ENCODE measurements around the gene GRM4. TPM values are rescaled to one million over a fixed set of nuclear protein-coding genes. Genes with fewer than 3 reads are reported as not detected.
"Not testable (repeated sequence)": the region's sequence is repeated elsewhere in the genome, so short reads cannot be mapped to it uniquely, and the experiment has no call there.

Gene GRM4
- polyA plus RNA-seq = under 1 TPM in 2 of 4 donors, not detected in 2; 0.07 to 0.09 TPM
- long read RNA-seq, donor 1 = 0 reads
- long read RNA-seq, donor 2 = 0 reads
- long read RNA-seq, donor 3 = 0 reads
- long read RNA-seq, donor 4 = 0 reads
- long read RNA-seq, donor 5 = 0 reads
- long read RNA-seq, donor 6 = 0 reads
- long read RNA-seq, donor 7 = 0 reads
- long read RNA-seq, donor 8 = 0 reads
- long read RNA-seq, donor 9 = 0 reads
- long read RNA-seq, donor 10 = 0 reads

DNA sequence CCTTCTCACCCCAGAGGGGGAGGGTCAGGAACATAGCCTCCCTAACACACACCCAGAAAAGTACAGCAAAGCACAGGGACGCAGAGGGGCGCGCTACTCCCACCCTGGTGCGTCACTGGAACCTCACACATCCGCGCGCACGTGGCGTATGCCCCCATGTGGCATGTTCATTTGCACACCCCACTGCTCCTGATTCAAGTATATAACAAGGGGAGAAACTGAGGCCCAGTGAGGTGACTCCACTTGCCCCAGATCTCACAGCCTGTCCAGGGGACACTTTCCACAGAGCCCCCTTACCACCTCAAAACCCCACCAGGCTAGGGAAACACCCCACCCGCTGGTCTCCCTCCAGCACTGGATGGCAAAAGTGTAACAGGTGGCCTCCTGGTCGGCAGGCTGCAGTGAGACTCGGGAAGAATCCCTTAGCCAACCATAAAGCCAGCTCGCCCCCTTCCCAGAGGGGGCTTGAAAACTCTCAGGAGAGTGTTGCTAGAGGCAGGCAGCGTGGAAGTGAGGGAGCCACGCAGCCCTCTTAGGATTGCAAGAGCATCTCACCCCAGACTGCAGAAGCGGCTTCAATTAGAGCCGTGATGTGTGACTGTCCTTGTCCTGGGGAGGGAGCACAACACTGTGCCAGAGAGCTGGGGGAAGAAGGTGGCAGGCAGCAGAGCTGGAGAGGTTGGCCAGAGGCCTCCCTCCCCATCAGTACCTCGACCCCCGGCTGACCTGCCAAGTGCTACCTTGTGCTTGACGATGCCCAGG is at the start of gene GRM4:
GRM4 (minus strand) TSS at position 67 of the 762 bp plus-strand sequence. CDS start 12,591 bp downstream, outside the sequence.
- WGBS, 3 donors = 27 to 44% (median 32%) methylated on average over 19 to 20 of the region's 20 CpGs
- FAIRE-seq (no peak), DNase-seq (no peak)
- H3K9me3 ChIP-seq (ENCODE audit: control insufficient read depth in 2 of 2, insufficient read depth in 1 of 2, low read depth in 1 of 2, low read length in 1 of 2) = no peaks in the 10 kb centered on the region
- H3K27ac ChIP-seq (ENCODE audit: low read depth in 1 of 3, low read length in 2 of 3) = no peak within 1 kb of the TSS
- H3K4me3 ChIP-seq (ENCODE audit: low read depth in 1 of 3, low read length in 3 of 3) = peak within 1 kb of the TSS in 1 of 3 donors; percentile 41
- no peaks in the 10 kb centered on the region for H3K36me3 ChIP-seq (ENCODE audit: control insufficient read depth in 3 of 3, insufficient read depth in 2 of 3, low read depth in 1 of 3, low read length in 3 of 3)
- peaks cover 12 to 94% (median 37%) of the 10 kb centered on the region in 3 donors for H3K27me3 ChIP-seq (ENCODE audit: control insufficient read depth in 3 of 3, insufficient read depth in 3 of 3, low read length in 3 of 3)
- peaks cover 0 to 11% (median 0%) of the 10 kb centered on the region in 3 donors for H3K4me1 ChIP-seq (ENCODE audit: control insufficient read depth in 3 of 3, insufficient read depth in 2 of 3, low read depth in 1 of 3, low read length in 2 of 3)

DNA sequence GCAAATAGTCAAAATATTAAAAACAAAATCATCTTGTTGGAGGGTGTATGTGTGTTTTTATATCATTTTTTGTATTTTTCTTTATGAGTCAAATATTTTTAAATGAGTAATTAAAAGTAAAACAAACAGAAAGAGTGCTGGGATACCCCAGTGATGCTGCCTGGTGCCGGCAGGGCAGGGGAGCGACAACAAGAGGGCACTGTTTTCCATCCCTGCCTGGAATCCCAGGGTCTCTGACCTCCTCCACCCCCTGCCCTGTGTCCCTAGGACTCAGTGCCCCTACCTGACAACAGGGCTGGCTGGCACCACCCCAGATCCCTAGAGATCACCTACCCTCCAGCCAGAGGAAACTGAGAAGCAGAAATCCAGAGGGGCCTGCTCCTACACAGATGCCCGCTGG is 48.9 kb upstream of the GRM4 start:
- H3K36me3 ChIP-seq (ENCODE audit: control insufficient read depth in 3 of 3, insufficient read depth in 2 of 3, low read depth in 1 of 3, low read length in 3 of 3) = no peaks in the 10 kb centered on the region

DNA sequence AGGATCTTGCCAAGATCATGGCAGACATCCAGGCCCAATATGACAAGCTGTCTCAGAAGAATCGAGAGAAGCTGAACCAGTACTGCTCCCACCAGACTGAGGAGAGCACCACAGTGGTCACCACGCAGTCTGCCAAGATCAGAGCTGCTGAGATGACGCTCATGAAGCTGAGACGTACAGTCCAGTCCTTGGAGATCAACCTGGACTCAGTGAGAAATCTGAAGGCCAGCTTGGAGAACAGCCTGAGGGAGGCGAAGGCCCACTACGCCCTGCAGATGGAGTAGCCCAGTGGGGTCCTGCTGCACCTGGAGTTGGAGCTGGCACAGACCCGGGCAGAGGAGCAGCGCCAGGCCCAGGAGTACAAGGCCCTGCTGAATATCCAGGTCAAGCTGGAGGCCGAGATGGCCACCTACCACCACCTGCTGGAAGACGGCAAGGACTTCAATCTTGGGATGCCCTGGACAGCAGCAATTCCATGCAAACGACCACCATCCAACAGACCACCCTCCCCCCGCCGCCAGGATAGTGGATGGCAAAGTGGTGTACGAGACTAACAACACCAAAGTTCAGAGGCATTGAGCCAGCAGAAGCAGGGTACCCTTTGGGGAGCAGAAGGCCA is 44.7 kb upstream of the GRM4 start:
- Histone ChIP-seq H3K9me3 (ENCODE audit: control insufficient read depth in 2 of 2, insufficient read depth in 1 of 2, low read depth in 1 of 2, low read length in 1 of 2) (no peaks in the 10 kb centered on the region), H3K4me3 (ENCODE audit: low read depth in 1 of 3, low read length in 3 of 3) (no peak overlapping the region), H3K4me1 (ENCODE audit: control insufficient read depth in 3 of 3, insufficient read depth in 2 of 3, low read depth in 1 of 3, low read length in 2 of 3) (no peaks in the 10 kb centered on the region), H3K27me3 (ENCODE audit: control insufficient read depth in 3 of 3, insufficient read depth in 3 of 3, low read length in 3 of 3) (peaks cover 0 to 7% (median 0%) of the 10 kb centered on the region in 3 donors), H3K36me3 (ENCODE audit: control insufficient read depth in 3 of 3, insufficient read depth in 2 of 3, low read depth in 1 of 3, low read length in 3 of 3) (no peaks in the 10 kb centered on the region), H3K27ac (ENCODE audit: low read depth in 1 of 3, low read length in 2 of 3) (no peak overlapping the region)
- DNase-seq (no peak), FAIRE-seq (no peak)
- WGBS, 3 donors = 80 to 86% (median 84%) methylated on average over 13 to 14 of the region's 14 CpGs

More for the DNA sequence above, 48.9 kb upstream of the GRM4 start:
- no peak overlapping the region for H3K27ac ChIP-seq (ENCODE audit: low read depth in 1 of 3, low read length in 2 of 3)
- 82 to 88% (median 84%) methylated on average over 3 of the region's 3 CpGs for WGBS, 3 donors
- no peaks in the 10 kb centered on the region for H3K9me3 ChIP-seq (ENCODE audit: control insufficient read depth in 2 of 2, insufficient read depth in 1 of 2, low read depth in 1 of 2, low read length in 1 of 2)
- DNase-seq (no peak), FAIRE-seq (no peak)
- H3K27me3 ChIP-seq (ENCODE audit: control insufficient read depth in 3 of 3, insufficient read depth in 3 of 3, low read length in 3 of 3) = peaks cover 0 to 9% (median 0%) of the 10 kb centered on the region in 3 donors
- H3K4me1 ChIP-seq (ENCODE audit: control insufficient read depth in 3 of 3, insufficient read depth in 2 of 3, low read depth in 1 of 3, low read length in 2 of 3) = peaks cover 0 to 9% (median 2%) of the 10 kb centered on the region in 3 donors
- H3K4me3 ChIP-seq (ENCODE audit: low read depth in 1 of 3, low read length in 3 of 3) = no peak overlapping the region

DNA sequence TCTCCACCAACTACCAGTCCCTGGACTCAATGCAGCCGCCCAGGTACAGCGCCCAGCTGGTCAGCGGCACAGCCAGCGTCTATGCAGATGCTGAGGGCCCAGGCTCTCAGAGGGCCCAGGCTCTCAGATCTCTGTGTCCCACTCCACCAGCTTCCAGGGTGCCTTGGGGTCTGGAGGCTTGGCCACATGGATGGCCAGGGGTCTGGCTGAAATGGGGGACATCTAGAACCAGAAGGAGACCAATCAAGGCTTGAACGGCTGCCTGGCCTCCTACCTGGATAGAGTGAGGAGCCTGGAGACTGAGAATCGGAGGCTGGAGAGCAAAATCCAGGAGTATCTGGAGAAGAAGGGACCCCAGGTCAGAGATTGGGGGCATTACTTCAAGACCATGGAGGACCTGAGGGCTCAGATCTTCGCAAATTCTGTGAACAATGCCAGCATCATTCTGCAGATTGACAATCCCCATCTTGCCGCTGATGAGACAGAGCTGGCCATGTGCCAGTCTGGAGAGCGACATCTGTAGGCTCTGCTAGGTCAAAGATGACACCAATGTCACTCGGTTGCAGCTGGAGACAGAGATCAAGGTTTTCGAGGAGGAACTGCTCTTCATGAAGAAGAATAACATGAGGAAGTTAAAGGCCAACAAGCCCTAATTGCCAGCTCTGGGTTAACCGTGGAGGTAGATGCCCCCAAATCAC is 44.1 kb upstream of the GRM4 start:
- 79 to 82% (median 82%) methylated on average over 12 of the region's 12 CpGs for WGBS, 3 donors
- Histone ChIP-seq H3K36me3 (ENCODE audit: control insufficient read depth in 3 of 3, insufficient read depth in 2 of 3, low read depth in 1 of 3, low read length in 3 of 3) (no peaks in the 10 kb centered on the region), H3K4me1 (ENCODE audit: control insufficient read depth in 3 of 3, insufficient read depth in 2 of 3, low read depth in 1 of 3, low read length in 2 of 3) (no peaks in the 10 kb centered on the region), H3K27ac (ENCODE audit: low read depth in 1 of 3, low read length in 2 of 3) (no peak overlapping the region), H3K27me3 (ENCODE audit: control insufficient read depth in 3 of 3, insufficient read depth in 3 of 3, low read length in 3 of 3) (peaks cover 0 to 2% (median 0%) of the 10 kb centered on the region in 3 donors), H3K4me3 (ENCODE audit: low read depth in 1 of 3, low read length in 3 of 3) (no peak overlapping the region), H3K9me3 (ENCODE audit: control insufficient read depth in 2 of 2, insufficient read depth in 1 of 2, low read depth in 1 of 2, low read length in 1 of 2) (no peaks in the 10 kb centered on the region)
- FAIRE-seq (no peak), DNase-seq (no peak)

DNA sequence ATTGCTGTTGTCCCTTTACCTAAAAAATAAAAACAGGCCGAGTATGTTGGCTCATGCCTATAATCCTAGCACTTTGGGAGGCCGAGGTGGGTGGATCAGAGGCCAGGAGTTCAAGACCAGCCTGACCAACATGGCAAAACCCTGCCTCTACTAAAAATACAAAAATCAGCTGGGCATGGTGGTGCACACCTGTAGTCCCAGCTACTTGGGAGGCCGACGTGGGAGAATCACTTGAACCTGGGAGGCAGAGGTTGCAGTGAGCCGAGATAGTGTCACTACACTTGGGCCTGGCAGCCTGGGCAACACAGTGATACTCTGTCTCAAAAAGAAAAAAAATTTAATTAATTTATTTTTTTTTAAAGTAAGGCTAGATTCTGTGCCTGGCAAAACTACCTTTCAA is 38.8 kb upstream of the GRM4 start:
- not testable (repeated sequence) for DNase-seq; H3K27me3 ChIP-seq (ENCODE audit: control insufficient read depth in 3 of 3, insufficient read depth in 3 of 3, low read length in 3 of 3); H3K36me3 ChIP-seq (ENCODE audit: control insufficient read depth in 3 of 3, insufficient read depth in 2 of 3, low read depth in 1 of 3, low read length in 3 of 3); H3K4me3 ChIP-seq (ENCODE audit: low read depth in 1 of 3, low read length in 3 of 3); H3K4me1 ChIP-seq (ENCODE audit: control insufficient read depth in 3 of 3, insufficient read depth in 2 of 3, low read depth in 1 of 3, low read length in 2 of 3); FAIRE-seq; H3K27ac ChIP-seq (ENCODE audit: low read depth in 1 of 3, low read length in 2 of 3)
- peaks cover 0 to 17% of the 10 kb centered on the region in 2 donors for H3K9me3 ChIP-seq (ENCODE audit: control insufficient read depth in 2 of 2, insufficient read depth in 1 of 2, low read depth in 1 of 2, low read length in 1 of 2)
- 94 to 98% (median 95%) methylated on average over 5 of the region's 5 CpGs for WGBS, 3 donors

DNA sequence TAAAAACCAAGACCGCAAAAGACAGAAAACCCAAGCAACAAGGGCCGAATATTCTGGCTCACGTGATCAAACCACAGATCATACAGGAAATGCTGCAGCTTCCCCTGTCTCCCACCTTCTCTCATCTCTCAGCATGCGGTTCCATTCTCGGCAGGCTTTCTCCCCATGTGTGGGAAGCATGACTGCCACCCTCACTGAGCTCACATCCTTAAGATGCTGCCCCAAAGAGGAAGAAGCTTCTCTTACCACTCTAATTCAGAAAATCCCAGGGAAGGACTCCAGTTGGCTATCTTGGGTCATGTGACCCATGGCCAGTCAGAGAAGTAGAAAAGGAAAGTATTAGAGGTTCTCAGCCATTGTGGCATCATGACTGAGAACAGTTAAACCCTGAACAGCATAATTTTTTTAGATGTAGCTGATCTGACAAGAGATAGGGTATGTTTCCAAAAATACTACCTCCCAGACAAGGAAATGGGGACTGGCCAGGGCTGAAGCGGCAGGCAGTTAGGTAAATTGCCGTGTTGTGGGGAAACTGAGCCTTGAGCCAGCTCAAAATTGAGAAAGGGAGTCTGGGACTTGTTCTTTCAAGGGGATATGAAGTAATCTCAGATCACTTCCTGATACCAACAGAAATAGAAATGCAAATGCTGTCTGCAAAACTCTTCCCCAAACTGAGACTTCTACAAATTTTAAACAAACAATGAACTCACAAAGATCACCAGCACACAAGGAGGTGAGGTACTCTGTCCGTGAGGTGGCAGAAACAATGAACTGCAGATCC is 37.1 kb upstream of the GRM4 start:
- Histone ChIP-seq H3K36me3 (ENCODE audit: control insufficient read depth in 3 of 3, insufficient read depth in 2 of 3, low read depth in 1 of 3, low read length in 3 of 3) (no peaks in the 10 kb centered on the region), H3K27ac (ENCODE audit: low read depth in 1 of 3, low read length in 2 of 3) (peak overlapping the region in 1 of 3 donors; percentile 55), H3K27me3 (ENCODE audit: control insufficient read depth in 3 of 3, insufficient read depth in 3 of 3, low read length in 3 of 3) (no peaks in the 10 kb centered on the region), H3K9me3 (ENCODE audit: control insufficient read depth in 2 of 2, insufficient read depth in 1 of 2, low read depth in 1 of 2, low read length in 1 of 2) (peaks cover 0 to 17% of the 10 kb centered on the region in 2 donors), H3K4me1 (ENCODE audit: control insufficient read depth in 3 of 3, insufficient read depth in 2 of 3, low read depth in 1 of 3, low read length in 2 of 3) (no peaks in the 10 kb centered on the region), H3K4me3 (ENCODE audit: low read depth in 1 of 3, low read length in 3 of 3) (no peak overlapping the region)
- DNase-seq (peak in 1 of 2 donors; percentile 69), FAIRE-seq (no peak)
- 63 to 85% (median 68%) methylated on average over 8 of the region's 8 CpGs for WGBS, 3 donors

DNA sequence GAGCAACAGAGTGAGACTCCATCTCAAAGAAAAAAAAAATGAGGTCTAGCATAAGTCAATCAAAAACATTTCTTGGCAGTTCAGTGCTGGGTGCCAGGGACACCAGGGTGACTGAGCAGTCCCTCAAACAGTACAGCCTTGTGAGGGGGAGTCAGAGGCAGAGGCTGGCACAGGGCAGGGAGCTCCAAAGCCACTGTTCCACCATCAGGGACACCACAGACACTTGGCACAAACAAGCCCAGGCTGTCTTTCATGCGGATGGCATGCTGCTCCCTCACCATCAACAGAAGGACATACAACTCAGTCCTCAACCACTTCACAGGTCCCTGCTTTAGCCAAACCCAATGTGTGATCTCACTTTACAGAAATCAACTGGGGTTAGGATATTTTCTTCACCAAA is 36.0 kb upstream of the GRM4 start:
- FAIRE-seq (no peak), DNase-seq (no peak)
- H3K9me3 ChIP-seq (ENCODE audit: control insufficient read depth in 2 of 2, insufficient read depth in 1 of 2, low read depth in 1 of 2, low read length in 1 of 2) = peaks cover 0 to 17% of the 10 kb centered on the region in 2 donors
- WGBS, 3 donors = 64 to 73% (median 69%) methylated on average over 1 of the region's 1 CpG
- no peaks in the 10 kb centered on the region for H3K4me1 ChIP-seq (ENCODE audit: control insufficient read depth in 3 of 3, insufficient read depth in 2 of 3, low read depth in 1 of 3, low read length in 2 of 3)
- no peaks in the 10 kb centered on the region for H3K27me3 ChIP-seq (ENCODE audit: control insufficient read depth in 3 of 3, insufficient read depth in 3 of 3, low read length in 3 of 3)
- no peak overlapping the region for H3K27ac ChIP-seq (ENCODE audit: low read depth in 1 of 3, low read length in 2 of 3)
- no peaks in the 10 kb centered on the region for H3K36me3 ChIP-seq (ENCODE audit: control insufficient read depth in 3 of 3, insufficient read depth in 2 of 3, low read depth in 1 of 3, low read length in 3 of 3)
- no peak overlapping the region for H3K4me3 ChIP-seq (ENCODE audit: low read depth in 1 of 3, low read length in 3 of 3)

Data from small intestine (tissue), 16 donors.